Fibroblast of the conjunctiva (primary cell): ENCODE results near the gene CDH22.

Experiments
- DNase-seq: peaks from one replicate; pipeline ENCODE4 v3.0.0-alpha.2; 2010; ENCODE audit warnings: low read depth

Gene CDH22

GRCh38 chr20:46343348-46343974 lies 35.2 kb upstream of the CDH22 start:
- DNase-seq: no peak

GRCh38 chr20:46342451-46343347 lies 34.4 kb upstream of the CDH22 start:
- no peak for DNase-seq

GRCh38 chr20:46342010-46342378 lies 33.7 kb upstream of the CDH22 start:
- DNase-seq: no peak

- no peak for DNase-seq
Measured at GRCh38 chr20:46341074-46342009, 33.0 kb upstream of the CDH22 start.

- no peak for DNase-seq
Measured at GRCh38 chr20:46339037-46339436, 30.7 kb upstream of the CDH22 start.

- no peak for DNase-seq
Measured at GRCh38 chr20:46336735-46337134, 28.4 kb upstream of the CDH22 start.

GRCh38 chr20:46334303-46334904 lies 26.1 kb upstream of the CDH22 start:
- DNase-seq: no peak

- no peak for DNase-seq
Measured at GRCh38 chr20:46333161-46333991, 25.1 kb upstream of the CDH22 start.

GRCh38 chr20:46332373-46333160 lies 24.3 kb upstream of the CDH22 start:
- DNase-seq: no peak

GRCh38 chr20:46331611-46332361 lies 23.5 kb upstream of the CDH22 start:
- no peak for DNase-seq

GRCh38 chr20:46330831-46331371 lies 22.6 kb upstream of the CDH22 start:
- no peak for DNase-seq

GRCh38 chr20:46330072-46330763 lies 21.9 kb upstream of the CDH22 start:
- DNase-seq: no peak

GRCh38 chr20:46328200-46328882 lies 20.0 kb upstream of the CDH22 start:
- no peak for DNase-seq

GRCh38 chr20:46327557-46327956 lies 19.3 kb upstream of the CDH22 start:
- no peak for DNase-seq

GRCh38 chr20:46325789-46326188 lies 17.5 kb upstream of the CDH22 start:
- no peak for DNase-seq

GRCh38 chr20:46324960-46325703 lies 16.8 kb upstream of the CDH22 start:
- DNase-seq: no peak

GRCh38 chr20:46324379-46324778 lies 16.1 kb upstream of the CDH22 start:
- DNase-seq: no peak
